ENCODE data around the gene RTF1.
A peak's percentile ranks its signal among the peaks of the same experiment; 100 is the strongest.
"Not testable (repeated sequence)": the region's sequence is repeated elsewhere in the genome, so short reads cannot be mapped to it uniquely, and the experiment has no call there.

The RTF1 gene

DNA sequence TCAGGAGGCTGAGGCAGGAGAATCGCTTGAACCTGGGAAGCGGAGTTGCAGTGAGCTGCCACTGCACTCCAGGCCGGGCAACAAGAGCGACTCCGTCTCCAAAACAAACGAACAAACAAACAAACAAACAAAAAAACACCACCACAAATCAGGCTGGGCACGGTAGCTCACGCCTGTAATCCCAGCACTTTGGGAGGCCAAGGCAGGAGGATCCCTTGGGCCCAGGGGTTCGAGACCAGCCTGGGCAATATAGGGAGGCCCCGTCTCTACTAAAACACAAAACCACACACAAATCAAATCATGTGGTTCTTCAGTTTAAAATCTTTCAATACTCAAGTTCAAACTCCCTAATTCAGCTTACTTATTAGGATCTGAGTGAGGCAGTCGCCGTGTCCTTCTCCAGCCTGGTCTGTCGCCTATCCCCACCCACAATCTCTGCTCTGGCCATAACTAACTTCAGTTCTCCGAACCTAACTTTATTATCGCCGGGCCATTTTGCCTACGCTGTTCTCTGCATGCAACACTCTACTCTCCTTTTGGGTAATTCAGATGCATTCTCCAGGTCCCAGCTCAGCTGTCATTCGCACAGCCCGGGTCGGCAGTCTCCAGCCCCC lies 660 bp upstream of the RTF1 start:
- Mint-ChIP-seq H3K27ac (ENCODE audit: low read depth) (peak overlapping the region; percentile 94), H3K27me3 (no peaks in the 10 kb centered on the region), H3K4me3 (peak overlapping the region; percentile 91), H3K9me3 (no peaks in the 10 kb centered on the region), H3K4me1 (peaks cover 40% of the 10 kb centered on the region), H3K36me3 (ENCODE audit: insufficient read depth) (peaks cover 13% of the 10 kb centered on the region)
- ATAC-seq (replicated peaks; ENCODE audit: extremely low read depth, poor library complexity, severe bottlenecking): peak; percentile 15
- no peak for DNase-seq (ENCODE audit: low spot score in 2 of 2)

- Mint-ChIP-seq H3K36me3 (ENCODE audit: insufficient read depth) (peaks cover 12% of the 10 kb centered on the region), H3K27ac (ENCODE audit: low read depth) (peak overlapping the region; percentile 94), H3K27me3 (no peaks in the 10 kb centered on the region), H3K4me1 (peaks cover 40% of the 10 kb centered on the region), H3K4me3 (peak overlapping the region; percentile 91), H3K9me3 (no peaks in the 10 kb centered on the region)
- peak; percentile 45 for ATAC-seq (replicated peaks; ENCODE audit: extremely low read depth, poor library complexity, severe bottlenecking)
- DNase-seq (ENCODE audit: low spot score in 2 of 2): no peak
Observed at GRCh38 chr15:41417418-41418195, 712 bp downstream of the RTF1 start.

DNA sequence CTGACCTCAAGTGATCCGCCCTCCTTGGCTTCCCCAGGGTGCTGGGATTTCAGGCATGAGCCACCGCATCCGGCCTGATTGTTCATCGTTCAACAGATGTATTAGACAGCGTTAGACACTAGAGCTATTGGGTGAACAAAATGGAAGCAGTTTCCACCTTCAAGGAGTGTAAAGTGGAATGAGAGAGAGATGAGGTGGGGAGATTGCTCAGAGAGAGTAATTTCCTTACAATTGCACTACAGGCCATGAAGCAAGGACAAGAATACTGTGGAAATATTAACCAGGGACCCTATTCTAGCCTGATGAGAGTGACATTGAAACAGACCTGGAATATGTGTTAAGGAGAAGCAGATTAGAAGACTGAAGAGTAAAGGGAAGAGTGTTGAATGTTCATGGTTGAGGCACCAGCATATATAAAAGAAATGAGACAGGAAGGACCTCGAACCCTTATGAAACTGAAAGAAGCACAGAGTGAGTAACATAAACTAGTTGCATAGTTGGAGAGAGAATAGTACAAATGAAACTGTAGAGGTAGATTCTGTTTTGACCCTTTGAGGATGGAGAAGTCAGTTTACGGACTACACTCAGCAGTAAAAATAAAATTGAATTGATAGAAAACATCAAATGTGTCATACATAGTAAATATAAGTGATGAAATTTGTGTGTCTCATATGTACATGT lies 7.2 kb downstream of the RTF1 start:
- Mint-ChIP-seq H3K27ac (ENCODE audit: low read depth) (no peak overlapping the region), H3K9me3 (no peaks in the 10 kb centered on the region), H3K4me3 (no peak overlapping the region), H3K4me1 (peaks cover 29% of the 10 kb centered on the region), H3K27me3 (no peaks in the 10 kb centered on the region), H3K36me3 (ENCODE audit: insufficient read depth) (peaks cover 4% of the 10 kb centered on the region)
- ATAC-seq (replicated peaks; ENCODE audit: extremely low read depth, poor library complexity, severe bottlenecking) (no peak), DNase-seq (ENCODE audit: low spot score in 2 of 2) (no peak)

- peaks cover 4% of the 10 kb centered on the region for H3K36me3 Mint-ChIP-seq (ENCODE audit: insufficient read depth)
- no peak for DNase-seq (ENCODE audit: low spot score in 2 of 2)
- H3K27me3 Mint-ChIP-seq: no peaks in the 10 kb centered on the region
- H3K4me1 Mint-ChIP-seq: peaks cover 33% of the 10 kb centered on the region
- ATAC-seq (replicated peaks; ENCODE audit: extremely low read depth, poor library complexity, severe bottlenecking): no peak
- H3K9me3 Mint-ChIP-seq: no peaks in the 10 kb centered on the region
- no peak overlapping the region for H3K4me3 Mint-ChIP-seq
- H3K27ac Mint-ChIP-seq (ENCODE audit: low read depth): no peak overlapping the region
Observed at GRCh38 chr15:41424809-41425208, 7.9 kb downstream of the RTF1 start.

- DNase-seq (ENCODE audit: low spot score in 2 of 2); H3K4me3 Mint-ChIP-seq; H3K36me3 Mint-ChIP-seq (ENCODE audit: insufficient read depth); H3K27me3 Mint-ChIP-seq; ATAC-seq (replicated peaks; ENCODE audit: extremely low read depth, poor library complexity, severe bottlenecking); H3K9me3 Mint-ChIP-seq; H3K27ac Mint-ChIP-seq (ENCODE audit: low read depth): not testable (repeated sequence)
- H3K4me1 Mint-ChIP-seq: peaks cover 28% of the 10 kb centered on the region
Observed at GRCh38 chr15:41425907-41426306, 9.0 kb downstream of the RTF1 start.

DNA sequence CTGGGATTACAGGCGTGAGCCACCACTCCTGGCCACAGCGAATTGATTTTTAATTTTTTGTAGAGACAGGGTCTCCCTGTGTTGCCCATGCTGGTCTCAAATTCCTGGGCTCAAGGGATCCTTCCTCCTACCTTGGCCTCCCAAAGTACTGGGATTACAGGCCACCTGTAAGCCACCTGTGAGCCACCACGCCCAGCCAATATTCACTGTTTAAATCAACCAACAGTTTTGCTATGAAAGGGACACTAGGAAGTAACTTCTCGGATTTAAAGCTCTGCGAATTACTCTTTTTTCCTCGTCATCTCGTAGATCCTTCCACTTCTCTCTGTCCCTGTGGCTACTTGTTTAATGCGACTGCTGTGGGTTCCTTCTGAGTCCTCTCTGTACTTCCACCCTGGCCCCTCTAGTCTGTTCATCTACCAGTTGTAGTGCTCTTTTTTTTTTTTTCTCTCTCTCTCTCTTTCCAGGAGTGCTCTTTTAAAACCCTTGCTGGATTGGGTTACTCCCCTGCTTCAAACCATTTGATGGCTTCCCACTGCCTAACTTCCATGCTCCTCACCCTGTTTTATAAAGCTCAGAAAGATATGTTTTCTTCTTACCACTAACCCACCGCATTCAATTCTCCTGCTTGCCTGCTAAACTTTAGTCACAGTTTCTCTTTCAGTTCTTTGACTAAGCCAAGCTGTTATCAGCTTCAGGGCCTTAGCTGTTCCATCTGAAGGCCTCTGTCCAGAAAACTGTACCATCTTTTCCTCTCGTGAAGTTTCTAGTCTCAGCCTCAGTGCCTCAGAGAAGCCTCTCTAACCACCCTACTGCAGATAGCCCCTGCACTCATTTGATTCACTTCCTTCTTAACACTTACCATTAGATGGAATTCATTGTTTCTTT lies 12.4 kb downstream of the RTF1 start:
- H3K9me3 Mint-ChIP-seq: no peaks in the 10 kb centered on the region
- H3K27me3 Mint-ChIP-seq: no peaks in the 10 kb centered on the region
- H3K36me3 Mint-ChIP-seq (ENCODE audit: insufficient read depth): peaks cover 7% of the 10 kb centered on the region
- ATAC-seq (replicated peaks; ENCODE audit: extremely low read depth, poor library complexity, severe bottlenecking): peak; percentile 46
- peaks cover 24% of the 10 kb centered on the region for H3K4me1 Mint-ChIP-seq
- peak overlapping the region; percentile 32 for H3K4me3 Mint-ChIP-seq
- H3K27ac Mint-ChIP-seq (ENCODE audit: low read depth): peak overlapping the region; percentile 39
- no peak for DNase-seq (ENCODE audit: low spot score in 2 of 2)

DNA sequence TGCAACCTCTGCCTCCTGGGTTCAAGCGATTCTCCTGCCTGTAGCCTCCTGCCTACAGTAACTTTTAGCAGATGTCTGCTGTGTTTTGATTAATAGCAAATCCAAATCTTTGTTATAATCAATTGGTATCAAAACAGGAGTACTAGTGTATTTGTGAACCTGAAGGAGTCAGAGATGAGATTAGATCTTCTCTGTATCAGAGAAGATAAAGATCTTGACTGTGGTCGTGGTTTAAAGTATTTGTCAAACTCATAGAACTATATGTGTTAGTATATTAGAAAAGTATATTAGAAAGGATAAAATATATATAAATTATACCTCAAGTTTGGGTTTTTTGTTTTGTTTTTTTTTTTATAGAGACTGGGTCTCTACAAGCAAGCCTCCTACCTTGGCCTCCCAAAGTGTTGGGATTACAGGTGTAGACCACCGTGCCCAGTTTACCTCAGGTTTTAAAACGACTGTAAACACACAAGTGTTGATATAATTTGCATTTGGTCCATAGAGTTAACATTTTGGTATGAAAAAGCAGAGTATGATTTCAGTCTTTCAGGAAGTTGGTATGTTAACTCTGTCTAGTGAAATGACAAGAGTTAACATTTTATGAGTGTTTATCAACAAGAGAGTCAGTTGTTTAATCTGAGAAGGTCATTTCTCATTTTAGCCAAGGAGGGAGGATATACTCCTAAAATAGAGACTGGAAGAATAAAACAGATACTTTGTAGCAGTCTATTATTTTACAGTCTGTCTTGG lies 18.3 kb downstream of the RTF1 start:
- no peaks in the 10 kb centered on the region for H3K27me3 Mint-ChIP-seq
- no peak overlapping the region for H3K27ac Mint-ChIP-seq (ENCODE audit: low read depth)

DNA sequence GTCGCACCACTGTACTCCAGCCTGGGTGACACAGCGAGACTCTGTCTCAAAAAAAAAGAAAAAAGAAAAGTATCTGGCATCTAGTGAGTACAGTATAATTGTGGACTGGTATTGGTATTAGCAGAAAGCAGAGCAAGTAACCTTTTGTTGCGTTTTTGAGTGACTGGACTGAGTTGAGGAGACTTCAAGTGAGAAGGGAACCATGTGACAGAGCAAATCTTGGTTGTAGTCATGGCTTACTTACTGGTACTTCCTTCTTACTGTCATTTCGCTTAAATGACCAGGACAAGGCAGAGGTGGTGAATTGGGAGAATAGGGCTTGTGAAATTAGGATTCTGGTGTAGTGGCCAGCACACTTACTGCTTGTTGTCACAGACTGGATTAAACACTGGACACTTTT lies 20.6 kb downstream of the RTF1 start:
- no peaks in the 10 kb centered on the region for H3K9me3 Mint-ChIP-seq
- ATAC-seq (replicated peaks; ENCODE audit: extremely low read depth, poor library complexity, severe bottlenecking) (no peak), DNase-seq (ENCODE audit: low spot score in 2 of 2) (no peak)
- H3K4me3 Mint-ChIP-seq: no peak overlapping the region
- H3K27ac Mint-ChIP-seq (ENCODE audit: low read depth): peak overlapping the region; percentile 65
- peaks cover 34% of the 10 kb centered on the region for H3K36me3 Mint-ChIP-seq (ENCODE audit: insufficient read depth)
- H3K27me3 Mint-ChIP-seq: no peaks in the 10 kb centered on the region
- H3K4me1 Mint-ChIP-seq: peaks cover 6% of the 10 kb centered on the region

More for the DNA sequence above, 18.3 kb downstream of the RTF1 start:
- no peak for ATAC-seq (replicated peaks; ENCODE audit: extremely low read depth, poor library complexity, severe bottlenecking)
- H3K4me1 Mint-ChIP-seq: peaks cover 6% of the 10 kb centered on the region
- DNase-seq (ENCODE audit: low spot score in 2 of 2): no peak
- no peak overlapping the region for H3K4me3 Mint-ChIP-seq
- peaks cover 23% of the 10 kb centered on the region for H3K36me3 Mint-ChIP-seq (ENCODE audit: insufficient read depth)
- H3K9me3 Mint-ChIP-seq: no peaks in the 10 kb centered on the region

DNA sequence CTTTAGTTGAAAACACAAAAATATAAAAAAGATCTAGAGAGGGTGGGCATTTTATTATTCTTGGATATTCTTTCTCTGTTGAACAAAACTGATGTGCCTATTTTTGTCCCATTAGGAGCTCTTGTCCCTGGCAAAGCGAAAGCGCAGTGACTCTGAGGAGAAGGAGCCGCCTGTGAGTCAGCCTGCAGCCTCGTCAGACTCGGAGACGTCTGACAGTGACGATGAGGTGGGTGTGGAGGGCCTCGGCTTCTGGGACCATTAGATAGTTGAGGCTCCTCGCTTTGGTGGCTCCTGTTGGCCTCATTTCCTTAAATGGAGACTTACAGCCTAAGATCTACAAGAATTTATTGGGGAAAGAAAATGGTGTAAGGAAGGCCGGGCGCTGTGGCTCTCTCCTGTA lies 21.3 kb downstream of the RTF1 start:
- no peaks in the 10 kb centered on the region for H3K27me3 Mint-ChIP-seq
- ATAC-seq (replicated peaks; ENCODE audit: extremely low read depth, poor library complexity, severe bottlenecking): no peak
- H3K9me3 Mint-ChIP-seq: no peaks in the 10 kb centered on the region
- peaks cover 11% of the 10 kb centered on the region for H3K4me1 Mint-ChIP-seq
- no peak overlapping the region for H3K27ac Mint-ChIP-seq (ENCODE audit: low read depth)
- no peak for DNase-seq (ENCODE audit: low spot score in 2 of 2)
- no peak overlapping the region for H3K4me3 Mint-ChIP-seq
- H3K36me3 Mint-ChIP-seq (ENCODE audit: insufficient read depth): peaks cover 37% of the 10 kb centered on the region

DNA sequence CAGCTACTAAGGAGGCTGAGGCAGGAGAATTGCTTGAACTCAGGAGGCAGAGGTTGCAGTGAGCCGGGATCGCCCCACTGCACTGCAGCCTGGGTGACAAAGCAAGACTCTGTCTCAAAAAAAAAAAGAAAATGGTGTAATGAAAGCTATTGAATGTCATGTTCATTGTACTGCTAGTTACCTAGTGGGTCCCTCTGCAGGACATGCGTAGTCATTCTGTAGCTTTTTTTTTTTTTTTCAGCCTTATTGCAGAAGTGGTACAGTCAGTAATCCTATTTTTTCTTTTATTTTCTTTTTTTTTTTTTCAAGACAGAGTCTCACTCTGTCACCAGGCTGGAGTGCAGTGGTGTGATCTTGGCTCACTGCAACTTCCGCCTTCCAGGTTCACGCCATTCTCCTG lies 21.9 kb downstream of the RTF1 start:
- not testable (repeated sequence) for H3K27ac Mint-ChIP-seq (ENCODE audit: low read depth); H3K4me3 Mint-ChIP-seq; DNase-seq (ENCODE audit: low spot score in 2 of 2); H3K27me3 Mint-ChIP-seq; ATAC-seq (replicated peaks; ENCODE audit: extremely low read depth, poor library complexity, severe bottlenecking); H3K9me3 Mint-ChIP-seq
- peaks cover 15% of the 10 kb centered on the region for H3K4me1 Mint-ChIP-seq
- peaks cover 42% of the 10 kb centered on the region for H3K36me3 Mint-ChIP-seq (ENCODE audit: insufficient read depth)

GRCh38 chr15:41443275-41443674 lies 26.4 kb downstream of the RTF1 start:
- ATAC-seq (replicated peaks; ENCODE audit: extremely low read depth, poor library complexity, severe bottlenecking): no peak
- H3K27me3 Mint-ChIP-seq: no peaks in the 10 kb centered on the region
- H3K27ac Mint-ChIP-seq (ENCODE audit: low read depth): peak overlapping the region; percentile 32
- no peaks in the 10 kb centered on the region for H3K9me3 Mint-ChIP-seq
- peaks cover 38% of the 10 kb centered on the region for H3K36me3 Mint-ChIP-seq (ENCODE audit: insufficient read depth)
- no peak for DNase-seq (ENCODE audit: low spot score in 2 of 2)
- H3K4me3 Mint-ChIP-seq: peak overlapping the region; percentile 3
- peaks cover 14% of the 10 kb centered on the region for H3K4me1 Mint-ChIP-seq

- H3K4me3 Mint-ChIP-seq: no peak overlapping the region
Observed at GRCh38 chr15:41445399-41445798, 28.5 kb downstream of the RTF1 start.

More at GRCh38 chr15:41445399-41445798, 28.5 kb downstream of the RTF1 start:
- ATAC-seq (replicated peaks; ENCODE audit: extremely low read depth, poor library complexity, severe bottlenecking): no peak
- DNase-seq (ENCODE audit: low spot score in 2 of 2): no peak
- Mint-ChIP-seq H3K4me1 (peaks cover 14% of the 10 kb centered on the region), H3K27ac (ENCODE audit: low read depth) (no peak overlapping the region), H3K36me3 (ENCODE audit: insufficient read depth) (peaks cover 24% of the 10 kb centered on the region), H3K27me3 (no peaks in the 10 kb centered on the region), H3K9me3 (no peaks in the 10 kb centered on the region)
